Transverse colon (tissue), 4 donors: ENCODE data around the gene UNC80. TPM values are rescaled to one million over a fixed set of nuclear protein-coding genes. Genes with fewer than 3 reads are reported as not detected.

Experiments used
- DNase-seq: peaks from one replicate; pipeline ENCODE4 v3.0.0-alpha.2; 2019
- H3K27ac ChIP-seq, 4 donors: fragments of 200-600 bp; sonication (generic); 2 replicates each; pipeline ENCODE4 v1.5.1; 2016 to 2018; ENCODE audit warnings: inconsistent platforms in 4 of 4
- H3K27me3 ChIP-seq: fragments of 200-600 bp; sonication (generic); 2 replicates; pipeline ENCODE4 v1.5.1; 2017; ENCODE audit warnings: inconsistent platforms
- H3K36me3 ChIP-seq, 4 donors: fragments of 200-600 bp; sonication (generic); 2 replicates each; pipeline ENCODE4 v1.5.1; 2017 to 2019; ENCODE audit warnings: inconsistent platforms in 4 of 4
- H3K4me1 ChIP-seq, 4 donors: fragments of 200-600 bp; sonication (generic); 2 replicates each; pipeline ENCODE4 v1.5.1; 2017 to 2020; ENCODE audit warnings: inconsistent platforms in 4 of 4
- H3K4me3 ChIP-seq, 4 donors: fragments of 200-600 bp; sonication (generic); 1 replicate in 1 of 4; 2 replicates in 3 of 4; pipeline versions ENCODE4 v1.5.1 to v1.6.1; 2017 to 2019; ENCODE audit warnings: inconsistent platforms in 4 of 4
- H3K9me3 ChIP-seq, 2 donors: fragments of 200-600 bp; sonication (generic); 2 replicates each; pipeline ENCODE4 v1.5.1; 2017 to 2019; ENCODE audit warnings: inconsistent platforms in 2 of 2
- EP300 ChIP-seq: sonication (generic); formaldehyde crosslinking; IDR thresholded peaks from one replicate; pipeline ENCODE4 v1.6.1; 2017; ENCODE audit warnings: antibody characterized with exemption, low read depth
- POLR2A ChIP-seq: fragments of 450-650 bp; IDR thresholded peaks from one replicate; pipeline ENCODE4 v1.6.1; 2016; ENCODE audit warnings: antibody characterized with exemption, mild to moderate bottlenecking, moderate library complexity
- POLR2AphosphoS5 ChIP-seq, 3 donors: sonication (generic); formaldehyde crosslinking; IDR thresholded peaks; one replicate each; pipeline ENCODE4 v1.6.1; 2016; ENCODE audit warnings: antibody characterized with exemption in 3 of 3
- WGBS, 2 donors: methylation state at CpG; one replicate each; pipeline ENCODE4 v1.1.5; 2018; ENCODE audit warnings: low coverage in 1 of 2; 5-methylcytosine and 5-hydroxymethylcytosine counted together
- in situ Hi-C, 4 donors: fragments of 200-750 bp; cut with MboI; loops; one replicate each; pipeline versions ENCODE4 v1.15.0 to v1.15.1; 2017; ENCODE audit warnings: low sequenced_read_pairs in 3 of 4, low pct_ligation_motif_present in 1 of 4, low pct_unique_long_range_greater_than_20kb in 1 of 4
- intact Hi-C: fragments of 100-400 bp; cut with DNase I; formaldehyde crosslinking; loops from one replicate; pipeline ENCODE4 v1.15.1; 2023; ENCODE audit warnings: low total_unique reads
- total RNA-seq, 4 donors: library from RNA; depleted of rRNA; stranded (reverse); fragments of >200 nt; gene quantifications; one replicate each; pipeline ENCODE4 v1.1.0, GENCODE V29; 2016
- TF ChIP-seq, protein P1 (sequence below), 5 experiments: fragments of 200-600 bp in 3 of 5; fragments of 450-650 bp in 2 of 5; sonication (generic) in 3 of 5; IDR thresholded peaks; 1 replicate in 2 of 5; 2 replicates in 3 of 5; pipeline ENCODE4 v1.5.1; 2016 to 2017; ENCODE audit warnings: antibody characterized with exemption in 5 of 5, inconsistent platforms in 3 of 5, mild to moderate bottlenecking in 2 of 5, moderate library complexity in 1 of 5

The UNC80 gene
- total RNA-seq, 4 donors from 2014 or later = 0.14 to 0.75 (median 0.16) TPM; not detected in 1

DNA sequence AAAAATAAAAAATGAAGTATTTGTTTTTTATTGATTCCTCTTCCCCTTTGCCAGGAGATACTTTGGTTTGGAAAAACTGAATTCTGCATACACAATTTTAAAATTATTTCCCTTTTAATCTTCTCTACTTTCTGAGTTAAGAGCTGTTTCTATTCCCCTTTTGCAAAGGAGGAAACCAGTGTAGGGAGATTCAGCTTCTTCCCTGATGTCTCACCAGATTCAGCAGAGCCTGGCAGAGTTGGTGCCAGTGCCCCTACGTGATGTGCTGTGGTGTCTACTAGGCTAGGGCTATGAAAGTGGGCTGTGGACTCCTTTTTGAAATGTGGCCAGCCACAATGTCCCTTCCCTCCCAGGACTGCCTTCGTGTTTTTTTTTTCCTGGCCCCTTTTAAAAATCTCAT, 233.2 kb downstream of the UNC80 start:
- Histone ChIP-seq H3K9me3 (no peaks in the 10 kb centered on the region), H3K27ac (no peak overlapping the region), H3K4me3 (no peak overlapping the region), H3K27me3 (no peaks in the 10 kb centered on the region), H3K36me3 (no peaks in the 10 kb centered on the region), H3K4me1 (peaks cover 6 to 47% (median 24%) of the 10 kb centered on the region in 4 donors)
- intact Hi-C loops = loop anchor here (10.0 kb wide), 1 partner anchor 170 kb away; the partner anchor contains the start of gene KANSL1L
- TF ChIP-seq, protein P1, sequence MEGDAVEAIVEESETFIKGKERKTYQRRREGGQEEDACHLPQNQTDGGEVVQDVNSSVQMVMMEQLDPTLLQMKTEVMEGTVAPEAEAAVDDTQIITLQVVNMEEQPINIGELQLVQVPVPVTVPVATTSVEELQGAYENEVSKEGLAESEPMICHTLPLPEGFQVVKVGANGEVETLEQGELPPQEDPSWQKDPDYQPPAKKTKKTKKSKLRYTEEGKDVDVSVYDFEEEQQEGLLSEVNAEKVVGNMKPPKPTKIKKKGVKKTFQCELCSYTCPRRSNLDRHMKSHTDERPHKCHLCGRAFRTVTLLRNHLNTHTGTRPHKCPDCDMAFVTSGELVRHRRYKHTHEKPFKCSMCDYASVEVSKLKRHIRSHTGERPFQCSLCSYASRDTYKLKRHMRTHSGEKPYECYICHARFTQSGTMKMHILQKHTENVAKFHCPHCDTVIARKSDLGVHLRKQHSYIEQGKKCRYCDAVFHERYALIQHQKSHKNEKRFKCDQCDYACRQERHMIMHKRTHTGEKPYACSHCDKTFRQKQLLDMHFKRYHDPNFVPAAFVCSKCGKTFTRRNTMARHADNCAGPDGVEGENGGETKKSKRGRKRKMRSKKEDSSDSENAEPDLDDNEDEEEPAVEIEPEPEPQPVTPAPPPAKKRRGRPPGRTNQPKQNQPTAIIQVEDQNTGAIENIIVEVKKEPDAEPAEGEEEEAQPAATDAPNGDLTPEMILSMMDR (IDR thresholded peaks at IDR 0.05) = no peak
- no peak for TF ChIP-seq POLR2AphosphoS5 (IDR thresholded peaks at IDR 0.05)
- TF ChIP-seq POLR2A = no peak
- no peak for TF ChIP-seq EP300
- 71 to 75% methylated on average over 2 of the region's 2 CpGs for WGBS, 2 donors
- DNase-seq = no peak
- in situ Hi-C loops = no loop called here

DNA sequence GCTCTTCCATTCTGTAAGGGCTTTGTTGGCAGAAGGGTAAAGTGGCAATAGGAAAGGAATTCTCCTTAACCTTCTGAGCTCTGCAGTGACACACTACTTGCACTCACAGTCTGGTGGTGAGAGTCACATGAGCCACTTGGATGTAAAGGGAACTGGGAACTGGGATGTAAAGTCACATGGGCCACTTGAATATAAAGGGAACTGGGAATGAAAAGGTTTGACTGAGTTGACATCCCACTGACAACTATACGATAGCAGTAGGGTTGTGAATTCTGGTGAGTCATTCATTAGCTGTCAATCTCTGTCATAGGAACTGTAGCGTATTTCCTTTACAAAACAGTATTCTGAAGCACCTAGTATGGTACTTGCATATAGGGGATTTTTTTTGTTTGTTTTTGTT, 236.3 kb downstream of the UNC80 start:
- Histone ChIP-seq H3K36me3 (no peaks in the 10 kb centered on the region), H3K4me3 (no peak overlapping the region), H3K27me3 (no peaks in the 10 kb centered on the region), H3K4me1 (peaks cover 6 to 41% (median 21%) of the 10 kb centered on the region in 4 donors), H3K9me3 (no peaks in the 10 kb centered on the region), H3K27ac (no peak overlapping the region)
- in situ Hi-C loops (no loop called here), intact Hi-C loops (loop anchor here (10.0 kb wide), 1 partner anchor 167 kb away; the partner anchor contains the start of gene KANSL1L)
- TF ChIP-seq POLR2A (no peak), EP300 (no peak), POLR2AphosphoS5 (IDR thresholded peaks at IDR 0.05) (no peak)
- TF ChIP-seq, protein P1 (IDR thresholded peaks at IDR 0.05) = no peak
- DNase-seq = no peak
- whole genome bisulfite sequencing, 2 donors = 75 to 95% methylated on average over 2 of the region's 2 CpGs

DNA sequence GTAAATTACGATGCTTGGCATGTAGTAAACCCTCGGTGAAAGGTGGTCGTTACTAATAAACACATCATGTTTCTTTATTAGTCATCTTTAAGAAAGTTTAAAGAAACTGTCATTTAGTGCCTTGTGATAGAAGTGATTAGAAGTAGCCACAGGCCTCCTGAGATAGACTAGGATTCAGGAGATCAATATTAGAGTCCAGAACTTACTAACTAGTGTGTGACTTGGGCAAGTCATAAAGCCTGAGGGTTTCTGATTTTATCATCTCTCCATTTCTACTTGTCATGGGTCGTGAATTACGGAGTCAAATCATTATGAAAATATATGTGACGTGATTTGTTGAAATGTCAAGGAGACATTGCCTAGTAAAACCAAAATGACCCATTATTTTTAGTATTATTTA, 237.5 kb downstream of the UNC80 start:
- DNase-seq = no peak
- peaks cover 0 to 29% (median 9%) of the 10 kb centered on the region in 4 donors for H3K4me1 ChIP-seq
- WGBS, 2 donors = 59 to 73% methylated on average over 6 of the region's 6 CpGs
- no peaks in the 10 kb centered on the region for H3K27me3 ChIP-seq
- H3K36me3 ChIP-seq = peaks cover 0 to 8% (median 0%) of the 10 kb centered on the region in 4 donors
- intact Hi-C loops = loop anchor here (10.0 kb wide), 1 partner anchor 166 kb away; the partner anchor contains the start of gene KANSL1L
- in situ Hi-C loops = no loop called here
- TF ChIP-seq POLR2A (no peak), EP300 (no peak), POLR2AphosphoS5 (IDR thresholded peaks at IDR 0.05) (no peak)
- TF ChIP-seq, protein P1 (IDR thresholded peaks at IDR 0.05) = no peak
- no peak overlapping the region for H3K4me3 ChIP-seq
- H3K27ac ChIP-seq = no peak overlapping the region
- no peaks in the 10 kb centered on the region for H3K9me3 ChIP-seq

DNA sequence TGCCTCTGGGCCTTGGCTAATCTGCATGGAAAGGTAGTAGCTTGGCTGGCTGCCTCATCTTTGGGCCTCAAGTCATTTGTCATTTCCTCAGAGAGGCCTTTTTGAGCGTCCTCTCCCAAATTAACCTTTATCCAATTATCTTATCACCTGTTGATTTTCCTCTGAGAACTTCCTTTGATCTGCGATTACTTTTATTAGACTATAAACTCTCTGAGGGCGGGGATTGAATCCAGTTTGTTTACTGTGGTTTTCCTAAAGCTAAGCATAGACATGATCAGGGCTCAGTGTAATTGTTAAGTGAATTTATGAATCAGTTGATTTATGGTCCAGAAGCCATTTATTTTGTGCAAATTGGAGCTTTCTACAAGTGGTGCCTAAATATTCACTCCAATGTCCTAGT, 238.3 kb downstream of the UNC80 start:
- no peak for DNase-seq
- Histone ChIP-seq H3K9me3 (no peaks in the 10 kb centered on the region), H3K27me3 (no peaks in the 10 kb centered on the region), H3K27ac (no peak overlapping the region), H3K4me3 (no peak overlapping the region), H3K36me3 (peaks cover 0 to 13% (median 1%) of the 10 kb centered on the region in 4 donors), H3K4me1 (peaks cover 0 to 21% (median 7%) of the 10 kb centered on the region in 4 donors)
- intact Hi-C loops (loop anchor here (10.0 kb wide), 1 partner anchor 165 kb away; the partner anchor contains the start of gene KANSL1L), in situ Hi-C loops (no loop called here)
- TF ChIP-seq, protein P1 (IDR thresholded peaks at IDR 0.05) = no peak
- TF ChIP-seq EP300 = no peak
- no peak for TF ChIP-seq POLR2A
- TF ChIP-seq POLR2AphosphoS5 (IDR thresholded peaks at IDR 0.05) = no peak
- 48 to 50% methylated on average over 3 of the region's 3 CpGs for WGBS, 2 donors
